Liver (tissue), 3 donors: ENCODE results near the gene LHFPL3.

Source experiments
- CTCF ChIP-seq: fragments of 150-350 bp; IDR thresholded peaks from 2 replicates; pipeline ENCODE4 v1.5.1; 2017; ENCODE audit warnings: improper control_type of control experiment, low read depth, low read length; ENCODE audit not compliant: missing input control
- TAF1 ChIP-seq: conservative IDR thresholded peaks from 2 replicates; pipeline ENCODE4 v1.6.1; 2016; ENCODE audit warnings: antibody characterized with exemption, mild to moderate bottlenecking
- donor health status: healthy.
- donor health status: healthy.

- no peak for TF ChIP-seq TAF1
- no peak for TF ChIP-seq CTCF
These were observed 497.7 kb downstream of the LHFPL3 start for GRCh38 chr7:104826135-104826534.
